Esophagus (tissue), 2 donors: ENCODE measurements around the gene PAX5. TPM values are rescaled to one million over a fixed set of nuclear protein-coding genes. Genes with fewer than 3 reads are reported as not detected.

Experiments used
- H3K27ac ChIP-seq, 2 donors: one replicate each; pipeline ENCODE4 v1.5.1; 2013; ENCODE audit warnings: low read depth in 2 of 2, mild to moderate bottlenecking in 2 of 2, inconsistent platforms in 1 of 2, low read length in 1 of 2, moderate library complexity in 1 of 2
- H3K27me3 ChIP-seq, 2 donors: one replicate each; pipeline ENCODE4 v1.6.1; 2013; ENCODE audit warnings: low read length in 2 of 2, control low read depth in 1 of 2, mild to moderate bottlenecking in 1 of 2; ENCODE audit not compliant: insufficient read depth in 2 of 2, control insufficient read depth in 1 of 2
- H3K36me3 ChIP-seq, 2 donors: one replicate each; pipeline ENCODE4 v1.6.1; 2013; ENCODE audit warnings: low read length in 1 of 2; ENCODE audit not compliant: control insufficient read depth in 2 of 2, insufficient read depth in 2 of 2
- H3K4me1 ChIP-seq, 2 donors: one replicate each; pipeline ENCODE4 v1.6.1; 2013; ENCODE audit warnings: low read length in 1 of 2; ENCODE audit not compliant: control insufficient read depth in 2 of 2, insufficient read depth in 2 of 2
- H3K4me3 ChIP-seq, 2 donors: one replicate each; pipeline ENCODE4 v1.5.1; 2013; ENCODE audit warnings: low read length in 2 of 2, mild to moderate bottlenecking in 2 of 2, low read depth in 1 of 2, moderate library complexity in 1 of 2
- H3K9me3 ChIP-seq, 2 donors: one replicate each; pipeline ENCODE4 v1.6.1; 2013; ENCODE audit warnings: mild to moderate bottlenecking in 2 of 2, low read depth in 1 of 2, low read length in 1 of 2, moderate library complexity in 1 of 2; ENCODE audit not compliant: control insufficient read depth in 2 of 2, insufficient read depth in 1 of 2
- WGBS, 2 donors: extraction: QIAGEN DNeasy Blood & Tissue Kit; methylation state at CpG; one replicate each; pipeline ENCODE4 v1.1.7; 2013; 5-methylcytosine and 5-hydroxymethylcytosine counted together
- polyA plus RNA-seq, 2 donors: library from polyadenylated mRNA; stranded (reverse); fragments of 200-250 nt; gene quantifications; one replicate each; pipeline ENCODE4 v1.2.3, GENCODE V29; 2013
- donor health status: healthy with polysubstance abuse.
- donor health status: Bipolar disorder and iron deficiency.

The PAX5 gene
- polyA plus RNA-seq, 2 donors = 0.02 to 0.10 TPM

DNA sequence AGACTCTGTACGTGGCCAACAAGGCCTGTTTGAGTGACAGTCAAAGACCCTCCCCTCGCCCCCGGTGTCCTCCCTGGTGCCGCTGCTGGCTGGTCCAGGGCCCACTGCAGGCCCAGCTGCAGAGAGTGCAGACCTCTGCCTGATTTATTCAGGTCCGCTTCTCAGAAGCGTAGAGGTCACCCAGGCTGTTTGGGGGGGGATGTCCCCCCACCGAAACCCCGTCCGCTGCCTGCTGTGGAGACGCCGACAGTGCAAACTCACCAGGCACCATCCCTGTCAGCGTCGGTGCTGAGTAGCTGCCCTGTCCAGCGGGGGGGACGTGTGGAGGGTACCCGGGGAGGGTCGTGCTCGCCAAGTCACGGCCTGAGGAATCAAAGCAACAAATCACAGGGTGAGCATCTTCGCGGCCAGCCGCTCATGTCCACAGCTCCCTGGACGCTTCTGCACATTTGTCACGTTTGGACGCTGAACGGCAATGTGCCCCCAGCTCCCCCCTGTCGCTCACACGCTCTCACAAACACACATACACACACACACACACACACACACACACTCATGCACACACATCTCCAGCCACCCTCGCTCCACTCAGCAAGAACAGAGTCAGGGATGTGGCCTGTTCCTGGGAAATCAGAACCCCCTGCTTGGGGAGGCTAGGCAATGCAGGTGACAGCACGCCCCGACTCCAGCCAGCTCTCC lies 152.2 kb downstream of the PAX5 start:
- Histone ChIP-seq H3K27me3 (no peaks in the 10 kb centered on the region), H3K4me1 (peaks cover 0 to 2% of the 10 kb centered on the region in 2 donors), H3K4me3 (no peak overlapping the region), H3K36me3 (no peaks in the 10 kb centered on the region), H3K9me3 (no peaks in the 10 kb centered on the region), H3K27ac (no peak overlapping the region)
- 69 to 73% methylated on average over 31 of the region's 31 CpGs for WGBS, 2 donors

DNA sequence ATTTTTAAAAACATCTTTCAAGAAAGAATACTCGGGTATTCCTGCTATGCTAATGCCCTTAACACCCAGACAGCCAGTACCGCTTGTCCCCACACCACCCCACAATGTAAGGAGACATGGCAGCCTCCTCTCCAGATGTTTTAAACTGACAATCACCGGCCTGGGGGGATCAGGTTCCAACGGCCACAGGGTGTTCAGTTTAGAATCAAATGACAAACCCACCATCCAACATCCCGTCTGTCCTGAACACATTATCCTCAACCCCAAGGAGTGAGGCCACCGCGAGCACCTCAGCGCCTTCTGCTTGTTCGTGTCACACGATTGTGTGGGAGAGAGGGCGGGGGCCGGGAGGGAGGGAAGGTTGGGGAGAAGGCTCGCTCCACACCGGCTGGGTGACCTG lies 152.8 kb downstream of the PAX5 start:
- no peak overlapping the region for H3K4me3 ChIP-seq
- H3K9me3 ChIP-seq = no peaks in the 10 kb centered on the region
- no peak overlapping the region for H3K27ac ChIP-seq
- 77% methylated on average over 11 to 14 of the region's 14 CpGs for WGBS, 2 donors
- no peaks in the 10 kb centered on the region for H3K36me3 ChIP-seq
- no peaks in the 10 kb centered on the region for H3K27me3 ChIP-seq
- H3K4me1 ChIP-seq = peaks cover 0 to 2% of the 10 kb centered on the region in 2 donors

DNA sequence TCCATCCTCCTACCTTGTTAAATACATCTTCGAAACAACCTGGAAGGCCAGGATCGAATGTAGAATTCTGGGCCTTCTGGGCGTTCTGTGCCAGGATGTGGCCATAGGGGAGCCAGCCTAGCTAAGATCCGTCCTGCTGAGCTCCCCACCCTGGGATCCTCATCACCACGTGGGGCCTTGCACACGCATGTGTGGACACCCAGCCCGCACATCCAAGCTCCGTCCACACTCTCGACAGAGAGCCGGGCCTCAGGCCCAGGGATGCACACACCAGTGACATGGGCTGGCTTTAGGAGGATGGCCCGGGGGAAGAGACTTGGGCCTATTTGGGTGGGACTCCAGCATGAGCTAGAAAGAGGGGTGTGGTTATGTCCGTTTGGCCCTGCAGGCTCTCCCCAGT lies 154.0 kb downstream of the PAX5 start:
- Histone ChIP-seq H3K9me3 (no peaks in the 10 kb centered on the region), H3K4me1 (no peaks in the 10 kb centered on the region), H3K4me3 (no peak overlapping the region), H3K36me3 (no peaks in the 10 kb centered on the region), H3K27me3 (no peaks in the 10 kb centered on the region), H3K27ac (no peak overlapping the region)
- 90 to 91% methylated on average over 12 of the region's 12 CpGs for WGBS, 2 donors

DNA sequence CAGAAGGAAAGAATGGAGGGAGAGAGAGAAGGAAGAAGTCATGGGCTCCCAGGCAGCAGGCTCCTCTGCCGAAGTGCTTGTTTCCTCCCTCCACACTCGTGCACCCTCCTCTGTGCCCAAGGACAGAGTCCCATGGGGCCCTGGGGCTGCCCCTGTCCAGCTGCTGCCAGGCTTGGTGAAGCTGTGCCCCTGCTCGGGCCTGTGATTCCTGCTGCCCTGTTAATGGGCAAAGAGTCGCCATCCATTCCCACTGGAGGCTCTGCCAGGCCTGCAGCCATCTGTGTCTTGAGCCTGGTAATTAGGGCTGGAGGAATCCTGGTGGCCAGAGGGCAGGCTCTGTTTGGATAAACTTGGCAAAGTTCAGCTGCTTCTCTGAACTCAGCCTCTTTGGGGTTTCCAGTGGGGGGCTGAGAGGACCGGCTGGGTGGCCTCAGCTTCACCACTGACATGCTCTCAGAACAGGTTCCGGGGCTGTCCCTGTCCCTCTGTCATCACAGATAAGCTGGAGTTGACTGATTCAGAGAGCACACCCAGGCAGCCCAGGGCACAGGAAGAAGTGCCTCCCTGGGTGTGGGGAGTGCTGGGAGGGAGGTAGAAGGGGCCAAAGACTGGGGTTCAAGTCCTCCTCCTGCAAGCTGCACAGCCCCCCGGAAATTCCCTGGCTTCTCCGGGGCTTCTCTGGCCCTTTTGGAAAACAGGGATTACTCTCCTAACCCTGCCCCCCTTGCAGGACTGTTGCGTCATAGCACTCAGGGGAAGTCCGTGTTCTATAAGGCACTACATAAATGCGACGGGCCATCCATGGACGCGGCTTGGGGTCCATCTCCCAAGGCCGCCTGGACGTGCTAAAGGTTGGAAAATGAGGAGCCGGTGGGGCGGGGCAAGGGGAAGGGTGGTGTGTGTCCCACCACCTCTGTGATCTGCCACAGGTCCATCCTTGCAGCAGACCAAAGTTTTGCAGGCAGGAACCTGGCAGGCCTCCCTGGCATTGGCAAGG lies 154.8 kb downstream of the PAX5 start:
- H3K4me3 ChIP-seq = no peak overlapping the region
- WGBS, 2 donors = 70 to 71% methylated on average over 18 of the region's 18 CpGs
- H3K36me3 ChIP-seq = no peaks in the 10 kb centered on the region
- no peaks in the 10 kb centered on the region for H3K4me1 ChIP-seq
- no peaks in the 10 kb centered on the region for H3K9me3 ChIP-seq
- no peak overlapping the region for H3K27ac ChIP-seq
- no peaks in the 10 kb centered on the region for H3K27me3 ChIP-seq

DNA sequence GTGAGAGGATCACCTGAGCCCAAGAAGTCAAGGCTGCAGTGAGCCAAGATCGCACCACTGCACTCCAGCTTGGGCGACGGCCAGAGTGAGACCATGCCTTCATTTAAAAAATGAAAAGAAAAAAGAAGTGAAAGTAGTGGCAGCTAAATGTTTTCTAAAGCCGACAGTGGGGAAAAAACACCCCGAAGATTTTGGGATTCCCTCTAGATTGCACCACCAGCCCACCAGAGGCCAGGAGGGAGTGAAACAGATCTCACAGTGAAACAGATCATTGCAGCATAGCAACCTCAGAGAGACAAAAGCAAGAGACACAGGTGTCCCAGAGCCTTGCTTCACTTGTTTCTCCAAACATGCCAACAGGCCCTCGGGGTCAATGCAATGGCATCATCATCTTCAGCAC lies 156.8 kb downstream of the PAX5 start:
- H3K9me3 ChIP-seq = no peaks in the 10 kb centered on the region
- H3K4me3 ChIP-seq = no peak overlapping the region
- WGBS, 2 donors = 79 to 80% methylated on average over 6 of the region's 6 CpGs
- no peaks in the 10 kb centered on the region for H3K4me1 ChIP-seq
- H3K36me3 ChIP-seq = no peaks in the 10 kb centered on the region
- no peaks in the 10 kb centered on the region for H3K27me3 ChIP-seq
- H3K27ac ChIP-seq = no peak overlapping the region

DNA sequence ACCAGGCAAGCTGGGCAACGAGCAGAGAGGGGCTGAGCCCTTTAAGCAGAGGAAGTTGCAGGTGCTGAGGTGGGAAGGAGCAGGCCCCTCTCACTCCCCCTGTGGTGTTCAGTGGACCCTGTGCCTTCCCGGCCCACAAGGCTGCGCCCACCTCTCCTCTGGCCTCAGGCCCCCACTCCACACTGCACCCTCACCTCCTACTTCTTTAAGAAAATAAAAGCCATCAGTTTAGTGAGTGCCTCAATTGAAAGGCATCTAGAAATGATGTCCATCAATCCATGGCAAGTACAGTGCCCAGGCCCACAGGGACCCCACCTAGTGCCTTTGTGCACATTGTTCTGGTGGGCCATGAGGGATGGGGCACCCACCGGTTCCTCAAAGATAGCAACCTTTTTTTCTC lies 158.0 kb downstream of the PAX5 start:
- H3K27me3 ChIP-seq = no peaks in the 10 kb centered on the region
- 75 to 80% methylated on average over 4 of the region's 4 CpGs for WGBS, 2 donors
- no peak overlapping the region for H3K27ac ChIP-seq
- H3K36me3 ChIP-seq = no peaks in the 10 kb centered on the region
- no peak overlapping the region for H3K4me3 ChIP-seq
- no peaks in the 10 kb centered on the region for H3K4me1 ChIP-seq
- H3K9me3 ChIP-seq = no peaks in the 10 kb centered on the region

DNA sequence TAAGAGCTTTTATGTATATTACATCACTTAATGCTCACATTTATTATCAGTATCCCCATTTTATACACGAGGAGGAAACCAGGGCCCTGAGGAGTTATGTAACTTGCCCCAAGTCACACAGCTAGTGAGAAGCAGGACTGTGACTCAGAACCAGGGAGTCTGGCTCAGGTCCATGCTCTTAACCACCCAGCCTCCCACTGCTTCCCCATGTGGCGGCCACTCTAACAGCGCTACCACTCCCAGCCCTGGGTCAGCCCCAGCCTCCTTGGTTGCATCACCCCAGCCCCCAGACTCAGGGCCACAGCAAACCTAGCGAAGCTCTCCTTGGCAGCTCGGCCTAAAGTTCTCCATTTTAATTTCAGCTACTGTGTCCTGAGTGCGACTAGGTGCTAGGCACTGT lies 159.1 kb downstream of the PAX5 start:
- 85 to 91% methylated on average over 6 of the region's 6 CpGs for WGBS, 2 donors
- H3K9me3 ChIP-seq = no peaks in the 10 kb centered on the region
- no peak overlapping the region for H3K4me3 ChIP-seq
- H3K4me1 ChIP-seq = no peaks in the 10 kb centered on the region
- no peak overlapping the region for H3K27ac ChIP-seq
- H3K36me3 ChIP-seq = no peaks in the 10 kb centered on the region
- no peaks in the 10 kb centered on the region for H3K27me3 ChIP-seq

DNA sequence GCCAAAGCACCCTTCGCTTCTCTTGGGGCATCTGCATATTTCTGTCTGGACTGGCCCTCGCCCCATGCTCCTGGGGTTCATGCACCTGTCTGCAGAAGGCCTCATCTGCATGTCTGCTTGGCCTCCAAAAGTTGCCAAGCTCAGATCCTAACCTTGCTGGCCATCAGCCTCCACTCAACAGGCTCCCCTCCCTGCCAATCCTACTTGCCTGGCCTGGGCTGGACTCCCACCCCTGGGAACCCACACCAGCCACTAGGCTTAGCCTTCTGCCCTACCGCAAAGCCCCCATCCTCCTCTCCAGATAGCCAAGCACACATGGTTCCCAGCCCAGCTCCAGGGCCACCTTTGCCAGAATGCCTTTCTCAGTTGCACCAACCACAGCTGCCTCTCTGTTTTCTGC lies 159.8 kb downstream of the PAX5 start:
- no peak overlapping the region for H3K4me3 ChIP-seq
- no peaks in the 10 kb centered on the region for H3K36me3 ChIP-seq
- no peak overlapping the region for H3K27ac ChIP-seq
- no peaks in the 10 kb centered on the region for H3K27me3 ChIP-seq
- WGBS, 2 donors = 85 to 87% methylated on average over 3 of the region's 3 CpGs
- no peaks in the 10 kb centered on the region for H3K4me1 ChIP-seq
- no peaks in the 10 kb centered on the region for H3K9me3 ChIP-seq

DNA sequence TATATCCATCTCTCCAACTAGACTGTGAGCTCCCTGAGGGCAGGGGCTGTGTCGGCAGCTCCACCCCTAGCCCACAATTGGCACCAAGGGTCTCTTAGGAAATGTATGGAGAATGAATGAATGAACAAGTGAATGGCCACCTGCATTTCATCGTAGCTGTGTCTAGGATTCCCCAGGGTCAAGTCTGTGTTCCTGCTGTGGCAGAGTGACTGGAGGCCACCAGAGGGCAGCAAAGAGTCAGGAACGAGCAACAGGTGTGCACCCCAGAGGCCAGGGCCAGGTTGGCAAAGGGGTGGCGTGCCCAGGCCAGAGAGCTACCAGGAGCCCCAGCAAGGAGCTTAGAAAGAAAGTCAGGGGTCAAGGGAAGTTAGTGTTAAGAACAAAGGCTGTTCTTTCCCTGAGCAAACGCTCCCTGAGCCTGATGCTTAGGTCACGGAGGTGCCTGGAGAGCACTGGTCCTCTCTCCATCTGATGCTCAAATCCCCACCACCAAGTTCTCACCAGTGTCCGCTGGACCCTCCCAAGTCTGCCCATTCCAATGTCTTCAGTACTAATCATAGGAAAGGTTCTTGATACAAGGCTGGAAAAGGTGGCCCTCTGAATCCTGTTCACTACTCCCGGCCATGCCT lies 160.7 kb downstream of the PAX5 start:
- Histone ChIP-seq H3K36me3 (no peaks in the 10 kb centered on the region), H3K4me3 (no peak overlapping the region), H3K27me3 (no peaks in the 10 kb centered on the region), H3K9me3 (no peaks in the 10 kb centered on the region), H3K27ac (no peak overlapping the region), H3K4me1 (no peaks in the 10 kb centered on the region)
- 48 to 51% methylated on average over 8 of the region's 8 CpGs for WGBS, 2 donors
